HL-60 (cell line): ENCODE measurements around the gene STOX2.

Experiments used
- DNase-seq, 2 experiments: peaks; one replicate each; pipeline ENCODE4 v3.0.0-alpha.2; 2010 to 2020; ENCODE audit warnings: low read depth in 1 of 2, low spot score in 1 of 2
- H3K27ac ChIP-seq: fragments of 250-450 bp; sonication (Bioruptor Pico); replicated peaks from 2 replicates; pipeline ENCODE4 v1.5.1; 2020; ENCODE audit warnings: mild to moderate bottlenecking, moderate library complexity
- H3K27me3 ChIP-seq: fragments of 250-450 bp; sonication (Bioruptor Pico); 2 replicates; pipeline ENCODE4 v1.5.1; 2021; ENCODE audit warnings: mild to moderate bottlenecking, moderate library complexity; ENCODE audit not compliant: insufficient read depth, poor library complexity, severe bottlenecking
- H3K4me3 ChIP-seq: replicated peaks from 2 replicates; pipeline ENCODE4 v1.5.1; 2011; ENCODE audit warnings: mild to moderate bottlenecking, control low read depth, low read length; ENCODE audit not compliant: insufficient read depth
- GABPA ChIP-seq: IDR thresholded peaks from 2 replicates; pipeline ENCODE4 v1.6.1; 2012; ENCODE audit warnings: low read depth
- POLR2AphosphoS5 ChIP-seq: IDR thresholded peaks from 2 replicates; pipeline ENCODE4 v1.6.1; 2012; ENCODE audit warnings: low read depth
- SPI1 ChIP-seq: IDR thresholded peaks from 2 replicates; pipeline ENCODE4 v1.6.1; 2012; ENCODE audit warnings: low read depth, mild to moderate bottlenecking, borderline replicate concordance
- TF ChIP-seq, protein P1 (sequence below): IDR thresholded peaks from 2 replicates; pipeline ENCODE4 v1.6.1; 2012; ENCODE audit warnings: low read depth; ENCODE audit not compliant: insufficient replicate concordance
- TF ChIP-seq, protein P2 (sequence below): IDR thresholded peaks from one replicate; pipeline ENCODE4 v1.5.1; 2011; ENCODE audit warnings: low read length, control low read depth, inconsistent platforms; ENCODE audit not compliant: insufficient read depth

Gene STOX2

DNA sequence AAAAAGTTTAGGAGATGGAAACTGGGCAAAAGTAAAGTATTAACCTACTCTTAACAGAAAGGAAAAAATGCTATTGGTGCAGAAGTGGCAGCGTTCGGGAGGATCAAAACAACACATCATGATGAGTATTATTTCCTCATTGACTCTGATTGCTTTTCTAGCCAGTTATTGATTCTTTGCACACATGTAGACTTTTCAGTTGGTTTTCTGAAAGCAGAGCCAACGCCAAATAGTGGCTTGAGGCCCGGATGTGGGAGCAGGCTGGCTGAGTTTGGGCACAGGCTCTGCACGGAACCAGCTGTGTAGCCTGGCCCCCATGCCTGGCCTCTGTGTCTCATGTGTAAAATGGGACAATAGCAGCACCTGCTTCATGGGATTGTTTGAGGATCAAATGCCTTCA is 21.8 kb downstream of the STOX2 start:
- no peaks in the 10 kb centered on the region for H3K27me3 ChIP-seq
- no peak overlapping the region for H3K27ac ChIP-seq
- no peak for DNase-seq
- TF ChIP-seq, protein P1, sequence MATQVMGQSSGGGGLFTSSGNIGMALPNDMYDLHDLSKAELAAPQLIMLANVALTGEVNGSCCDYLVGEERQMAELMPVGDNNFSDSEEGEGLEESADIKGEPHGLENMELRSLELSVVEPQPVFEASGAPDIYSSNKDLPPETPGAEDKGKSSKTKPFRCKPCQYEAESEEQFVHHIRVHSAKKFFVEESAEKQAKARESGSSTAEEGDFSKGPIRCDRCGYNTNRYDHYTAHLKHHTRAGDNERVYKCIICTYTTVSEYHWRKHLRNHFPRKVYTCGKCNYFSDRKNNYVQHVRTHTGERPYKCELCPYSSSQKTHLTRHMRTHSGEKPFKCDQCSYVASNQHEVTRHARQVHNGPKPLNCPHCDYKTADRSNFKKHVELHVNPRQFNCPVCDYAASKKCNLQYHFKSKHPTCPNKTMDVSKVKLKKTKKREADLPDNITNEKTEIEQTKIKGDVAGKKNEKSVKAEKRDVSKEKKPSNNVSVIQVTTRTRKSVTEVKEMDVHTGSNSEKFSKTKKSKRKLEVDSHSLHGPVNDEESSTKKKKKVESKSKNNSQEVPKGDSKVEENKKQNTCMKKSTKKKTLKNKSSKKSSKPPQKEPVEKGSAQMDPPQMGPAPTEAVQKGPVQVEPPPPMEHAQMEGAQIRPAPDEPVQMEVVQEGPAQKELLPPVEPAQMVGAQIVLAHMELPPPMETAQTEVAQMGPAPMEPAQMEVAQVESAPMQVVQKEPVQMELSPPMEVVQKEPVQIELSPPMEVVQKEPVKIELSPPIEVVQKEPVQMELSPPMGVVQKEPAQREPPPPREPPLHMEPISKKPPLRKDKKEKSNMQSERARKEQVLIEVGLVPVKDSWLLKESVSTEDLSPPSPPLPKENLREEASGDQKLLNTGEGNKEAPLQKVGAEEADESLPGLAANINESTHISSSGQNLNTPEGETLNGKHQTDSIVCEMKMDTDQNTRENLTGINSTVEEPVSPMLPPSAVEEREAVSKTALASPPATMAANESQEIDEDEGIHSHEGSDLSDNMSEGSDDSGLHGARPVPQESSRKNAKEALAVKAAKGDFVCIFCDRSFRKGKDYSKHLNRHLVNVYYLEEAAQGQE: no peak
- TF ChIP-seq GABPA: no peak
- TF ChIP-seq POLR2AphosphoS5: no peak
- no peak for TF ChIP-seq SPI1
- TF ChIP-seq, protein P2, sequence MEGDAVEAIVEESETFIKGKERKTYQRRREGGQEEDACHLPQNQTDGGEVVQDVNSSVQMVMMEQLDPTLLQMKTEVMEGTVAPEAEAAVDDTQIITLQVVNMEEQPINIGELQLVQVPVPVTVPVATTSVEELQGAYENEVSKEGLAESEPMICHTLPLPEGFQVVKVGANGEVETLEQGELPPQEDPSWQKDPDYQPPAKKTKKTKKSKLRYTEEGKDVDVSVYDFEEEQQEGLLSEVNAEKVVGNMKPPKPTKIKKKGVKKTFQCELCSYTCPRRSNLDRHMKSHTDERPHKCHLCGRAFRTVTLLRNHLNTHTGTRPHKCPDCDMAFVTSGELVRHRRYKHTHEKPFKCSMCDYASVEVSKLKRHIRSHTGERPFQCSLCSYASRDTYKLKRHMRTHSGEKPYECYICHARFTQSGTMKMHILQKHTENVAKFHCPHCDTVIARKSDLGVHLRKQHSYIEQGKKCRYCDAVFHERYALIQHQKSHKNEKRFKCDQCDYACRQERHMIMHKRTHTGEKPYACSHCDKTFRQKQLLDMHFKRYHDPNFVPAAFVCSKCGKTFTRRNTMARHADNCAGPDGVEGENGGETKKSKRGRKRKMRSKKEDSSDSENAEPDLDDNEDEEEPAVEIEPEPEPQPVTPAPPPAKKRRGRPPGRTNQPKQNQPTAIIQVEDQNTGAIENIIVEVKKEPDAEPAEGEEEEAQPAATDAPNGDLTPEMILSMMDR: no peak
- no peak overlapping the region for H3K4me3 ChIP-seq

DNA sequence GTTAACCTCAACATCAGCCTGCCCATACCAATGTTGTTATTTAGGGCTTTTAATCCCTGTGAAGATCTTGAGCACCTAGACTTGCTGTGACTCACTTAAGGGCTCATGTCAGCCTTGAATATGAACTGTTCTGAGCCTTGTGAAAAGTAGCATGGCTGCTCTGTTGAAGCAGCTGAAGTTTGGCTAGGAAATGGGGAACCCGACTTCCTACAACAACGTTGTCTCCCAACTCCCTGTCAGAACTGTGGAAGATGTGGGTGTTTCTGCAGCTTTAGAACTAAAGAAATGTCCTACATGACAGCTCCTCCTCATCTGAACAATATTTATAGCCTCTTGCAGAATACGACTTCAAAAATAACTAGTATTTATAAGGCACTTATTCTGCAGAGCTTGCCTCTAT is 27.5 kb downstream of the STOX2 start:
- Histone ChIP-seq H3K4me3 (no peak overlapping the region), H3K27ac (no peak overlapping the region), H3K27me3 (no peaks in the 10 kb centered on the region)
- TF ChIP-seq, protein P1: no peak
- no peak for TF ChIP-seq GABPA
- no peak for TF ChIP-seq SPI1
- TF ChIP-seq, protein P2: no peak
- no peak for TF ChIP-seq POLR2AphosphoS5
- no peak for DNase-seq

DNA sequence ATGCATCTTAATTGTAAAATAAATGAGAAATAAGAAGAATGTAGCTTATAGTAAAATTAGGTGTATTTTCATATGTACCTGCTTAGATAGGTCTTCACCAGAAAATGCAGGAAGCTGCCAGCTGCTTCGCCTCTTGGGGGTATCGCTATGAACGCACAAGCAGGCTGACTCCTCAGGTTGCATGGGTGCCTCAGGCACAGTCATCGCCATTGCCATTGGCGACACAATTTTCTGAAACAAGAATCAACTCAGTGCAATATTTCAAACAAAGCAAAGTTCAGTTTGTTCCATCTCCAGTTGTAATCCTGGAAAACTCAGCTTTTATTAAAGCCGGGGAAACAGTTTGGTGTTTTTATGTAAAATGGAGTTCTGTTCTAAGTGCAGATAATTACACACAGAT is 29.7 kb downstream of the STOX2 start:
- H3K4me3 ChIP-seq: no peak overlapping the region
- no peak for DNase-seq
- no peaks in the 10 kb centered on the region for H3K27me3 ChIP-seq
- H3K27ac ChIP-seq: no peak overlapping the region
- no peak for TF ChIP-seq POLR2AphosphoS5
- no peak for TF ChIP-seq GABPA
- TF ChIP-seq, protein P1: no peak
- TF ChIP-seq, protein P2: no peak
- TF ChIP-seq SPI1: no peak
